Activated CD8-positive, alpha-beta memory T cell treated with anti-CD3 and anti-CD28 coated beads for 1 hour (primary cell): ENCODE results near the gene ASPSCR1.

Experiments
- DNase-seq, 2 donors: peaks; one replicate each; pipeline ENCODE4 v3.0.0-alpha.2; 2020; ENCODE audit warnings: low read depth in 1 of 2; ENCODE audit errors: extremely low read depth in 1 of 2

The ASPSCR1 gene

GRCh38 chr17:81996232-81996756 lies 18.9 kb downstream of the ASPSCR1 start:
- no peak for DNase-seq

- DNase-seq: no peak
Observed at GRCh38 chr17:81996757-81997441, 19.5 kb downstream of the ASPSCR1 start.

DNA sequence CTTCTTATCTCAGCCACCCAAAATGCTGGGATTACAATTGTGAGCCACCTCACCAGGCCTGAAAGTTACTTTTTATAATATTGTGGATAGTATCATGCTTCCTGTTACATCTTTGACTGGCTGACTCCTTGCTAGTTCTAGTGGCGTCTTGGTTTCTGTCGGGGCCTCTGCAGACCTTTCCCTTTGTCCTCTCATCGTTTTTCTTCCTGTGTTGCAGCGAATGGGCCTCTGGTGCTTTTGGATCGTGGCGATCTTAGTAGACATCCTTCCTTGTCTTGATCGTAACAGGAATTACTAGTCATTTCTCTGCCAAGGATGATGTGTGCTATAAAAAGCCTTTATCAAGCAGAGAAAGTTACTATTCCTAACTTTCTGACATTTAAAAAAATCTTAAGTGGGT lies 20.8 kb downstream of the ASPSCR1 start:
- DNase-seq: no peak

- no peak for DNase-seq
Observed at GRCh38 chr17:81998691-81999438, 21.4 kb downstream of the ASPSCR1 start.

GRCh38 chr17:81999587-81999975 lies 22.2 kb downstream of the ASPSCR1 start:
- DNase-seq: no peak

DNA sequence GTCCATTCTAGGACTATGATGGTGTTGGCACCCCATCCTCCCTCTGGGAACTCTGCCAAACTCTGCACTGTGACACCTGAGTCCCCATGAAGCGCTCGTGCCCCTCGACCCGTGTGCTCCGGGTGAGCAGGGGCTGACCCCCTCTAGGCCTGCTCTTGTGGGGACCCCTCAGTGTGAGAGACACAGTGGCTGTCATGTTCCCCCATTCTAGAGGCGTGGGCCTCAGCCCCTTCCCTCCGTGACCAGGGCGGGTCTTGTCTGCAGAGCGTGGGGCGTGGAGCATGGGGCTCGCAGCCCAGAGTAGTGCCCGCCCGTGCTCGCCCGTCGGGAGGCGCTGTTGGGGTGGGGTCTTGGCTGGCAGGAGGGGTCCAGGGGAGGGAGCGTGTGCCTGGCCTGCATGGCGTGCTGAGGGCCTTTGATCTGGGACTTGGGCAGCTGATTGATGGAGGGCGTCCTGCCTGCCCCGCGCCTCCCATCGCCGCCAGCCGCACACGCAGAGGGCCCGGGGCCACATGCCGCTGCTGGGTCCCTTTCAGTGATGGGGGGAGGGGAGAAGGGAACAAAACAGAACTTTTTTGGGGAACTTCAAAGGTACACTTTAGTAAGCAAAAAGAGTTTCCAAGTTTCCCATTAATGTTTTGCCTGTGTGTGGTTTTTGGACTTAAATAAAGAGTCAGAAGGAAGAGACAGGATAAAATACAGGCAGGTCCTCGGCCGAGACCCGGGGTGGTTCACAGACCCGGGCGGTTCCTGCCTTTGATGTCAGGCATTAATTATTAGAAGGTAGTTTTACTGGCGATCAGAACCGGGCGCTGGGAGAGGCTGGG lies 22.8 kb downstream of the ASPSCR1 start:
- no peak for DNase-seq

DNA sequence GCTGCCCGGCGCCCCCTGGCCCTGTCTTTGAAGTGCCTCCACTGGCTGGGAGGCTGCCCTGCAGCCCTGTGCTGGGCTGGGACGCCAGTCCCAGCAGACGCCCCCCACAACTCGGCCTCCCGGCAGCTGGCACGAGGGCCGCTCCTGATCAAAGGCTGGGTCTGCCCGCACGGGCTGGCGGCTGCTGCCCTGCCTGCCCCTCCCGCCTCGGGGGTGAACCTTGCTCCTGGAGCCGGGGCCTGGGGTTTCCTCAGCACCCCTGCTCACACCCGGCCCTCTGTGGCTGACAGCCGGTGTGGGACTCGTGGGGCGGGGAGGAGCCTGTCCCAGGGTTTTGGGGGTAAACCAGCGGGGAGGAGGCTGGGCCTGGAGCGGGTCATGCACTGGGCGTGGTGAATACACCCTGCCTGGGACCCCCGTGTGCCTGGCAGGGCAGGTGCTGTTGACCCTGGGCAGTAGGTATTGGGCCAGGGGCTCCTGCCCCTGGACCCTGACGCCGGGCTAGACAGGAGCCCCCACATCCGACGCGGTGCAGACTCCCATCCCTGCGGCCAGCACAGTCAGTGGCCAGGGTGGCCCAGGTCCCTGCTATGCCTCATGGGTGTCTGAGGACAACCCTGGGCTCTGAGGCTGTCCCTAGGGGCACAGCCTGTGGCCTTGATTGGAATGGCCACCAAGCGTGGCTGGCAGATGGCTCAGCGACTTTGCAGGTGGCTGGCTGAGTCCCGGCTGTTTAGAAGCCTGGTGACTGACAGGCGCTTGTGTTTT lies 23.6 kb downstream of the ASPSCR1 start:
- no peak for DNase-seq

DNA sequence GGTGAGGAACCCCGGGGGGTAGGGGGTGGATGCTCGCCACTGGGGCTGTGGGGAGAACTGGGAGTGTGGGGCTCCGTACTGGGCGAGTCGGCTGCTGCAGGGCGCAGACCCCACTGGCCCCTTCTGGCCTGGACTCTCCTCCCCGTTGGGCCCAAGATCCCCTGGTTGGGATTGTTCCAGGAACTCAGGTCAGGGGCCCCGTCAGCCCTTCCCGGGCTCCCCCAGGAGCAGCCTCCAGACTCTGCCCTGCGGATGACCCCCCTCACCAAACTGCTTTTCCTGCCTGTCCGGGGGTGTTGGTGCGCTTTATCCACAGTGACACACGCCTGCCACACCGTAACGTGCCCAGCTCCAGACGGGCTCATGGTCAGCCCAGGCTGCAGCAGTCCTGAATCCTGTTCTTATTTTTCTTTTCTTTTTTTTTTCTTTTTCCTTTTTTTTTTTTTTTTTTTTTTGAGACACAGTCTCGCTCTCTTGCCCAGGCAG lies 24.2 kb downstream of the ASPSCR1 start:
- no peak for DNase-seq

- no peak for DNase-seq
Observed at GRCh38 chr17:82003411-82004381, 26.3 kb downstream of the ASPSCR1 start.

GRCh38 chr17:82004517-82005455 lies 27.4 kb downstream of the ASPSCR1 start:
- no peak for DNase-seq

DNA sequence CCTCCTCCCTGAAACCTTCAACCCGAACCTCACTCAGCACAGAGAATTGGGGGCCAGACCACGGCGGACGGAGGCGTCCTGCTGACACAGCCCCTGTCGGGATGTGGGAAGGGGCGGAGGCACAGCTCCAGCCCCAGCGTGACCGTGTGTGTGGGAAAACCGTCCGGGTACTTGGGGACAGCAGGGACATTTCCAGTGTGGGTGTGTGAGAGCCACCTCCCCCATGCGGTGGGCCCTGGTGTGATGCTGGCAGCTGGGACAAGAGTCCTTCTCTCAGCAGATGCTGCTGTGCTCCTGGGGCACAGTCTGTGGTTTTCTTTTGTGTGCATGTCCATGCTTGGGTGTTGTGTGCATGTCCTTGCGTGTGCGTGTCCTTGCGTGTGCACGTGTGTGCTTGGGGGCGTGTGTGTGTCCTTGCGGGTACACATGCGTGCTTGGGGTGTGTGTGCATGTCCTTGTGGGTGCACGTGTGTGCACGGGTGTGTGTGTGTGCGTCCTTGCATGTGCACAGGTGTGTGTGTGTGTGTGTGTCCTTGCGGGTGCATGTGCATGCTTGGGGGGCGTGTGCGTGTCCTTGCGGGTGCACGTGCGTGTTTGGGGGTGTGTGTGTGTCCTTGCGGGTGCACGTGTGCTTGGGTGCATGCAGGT lies 28.4 kb downstream of the ASPSCR1 start:
- no peak for DNase-seq

- DNase-seq: no peak
Observed at GRCh38 chr17:82006468-82007227, 29.2 kb downstream of the ASPSCR1 start.

DNA sequence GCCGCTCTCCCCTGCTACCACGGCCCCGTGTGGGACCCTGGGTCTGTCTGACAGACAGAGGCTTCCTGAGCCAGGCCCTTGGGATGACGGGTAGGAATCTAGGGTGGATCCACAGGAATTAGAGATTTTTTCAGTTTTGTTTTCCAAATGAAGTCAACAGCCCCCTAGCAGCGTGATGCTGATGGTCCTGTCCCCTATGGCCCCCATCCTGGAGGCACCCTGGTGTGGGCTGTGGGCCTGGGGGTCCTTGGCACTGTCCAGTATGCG lies 29.7 kb downstream of the ASPSCR1 start:
- no peak for DNase-seq

GRCh38 chr17:82007495-82008257 lies 30.2 kb downstream of the ASPSCR1 start:
- no peak for DNase-seq

- no peak for DNase-seq
Observed at GRCh38 chr17:82008258-82008940, 31.0 kb downstream of the ASPSCR1 start.

DNA sequence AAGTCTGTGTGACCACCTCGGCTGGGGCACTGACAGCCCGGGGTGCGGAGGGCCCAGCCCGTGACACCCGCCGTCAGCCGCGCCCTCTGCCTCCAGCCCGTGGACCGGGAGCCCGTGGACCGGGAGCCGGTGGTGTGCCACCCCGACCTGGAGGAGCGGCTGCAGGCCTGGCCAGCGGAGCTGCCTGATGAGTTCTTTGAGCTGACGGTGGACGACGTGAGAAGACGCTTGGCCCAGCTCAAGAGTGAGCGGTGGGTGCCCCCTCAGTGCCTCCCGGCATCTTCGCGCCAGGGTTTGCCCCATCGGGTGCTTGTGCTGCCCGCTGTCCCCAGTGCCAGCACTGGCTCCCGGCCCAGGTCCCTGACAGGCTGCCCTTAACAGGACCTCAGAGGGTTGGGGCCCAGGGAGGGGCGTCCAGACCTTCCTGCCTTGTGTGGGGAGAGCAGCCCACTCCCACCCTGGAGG lies 31.5 kb downstream of the ASPSCR1 start:
- no peak for DNase-seq
